Ecto neural progenitor cell (in vitro differentiated cells): Measurements from ENCODE around the gene CLCNKB.

Experiments used
- DNase-seq: peaks from one replicate; pipeline ENCODE4 v3.0.0-alpha.2; 2018; ENCODE audit warnings: low spot score

Gene CLCNKB

GRCh38 chr1:16095447-16095846, 51.9 kb downstream of the CLCNKB start:
- DNase-seq = no peak

- no peak for DNase-seq
Observed at GRCh38 chr1:16099412-16099811, 55.8 kb downstream of the CLCNKB start.

DNA sequence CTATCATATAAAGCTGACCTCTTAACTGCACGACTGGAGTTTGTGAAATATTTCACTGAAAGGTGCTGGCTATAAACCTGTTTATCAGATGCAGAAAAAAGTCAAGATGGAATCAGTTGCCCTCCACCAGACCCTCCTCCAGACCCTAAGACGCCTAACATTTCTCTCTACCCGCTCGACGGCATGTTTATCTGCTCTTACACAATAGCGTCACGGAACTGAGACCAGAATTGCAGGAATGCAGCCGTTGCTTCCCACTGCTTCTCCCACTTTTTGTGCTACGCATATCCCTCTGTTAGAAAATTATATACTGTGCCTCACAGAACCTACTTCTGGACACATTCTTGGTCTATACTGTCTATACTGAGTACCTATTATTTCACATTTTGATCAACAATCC, 58.0 kb downstream of the CLCNKB start:
- no peak for DNase-seq
